ENCODE measurements around the gene GBGT1. TPM values are rescaled to one million over a fixed set of nuclear protein-coding genes. Genes with fewer than 3 reads are reported as not detected.

Gene GBGT1
- total RNA-seq, 1 experiment from 2014 or later: not detected

DNA sequence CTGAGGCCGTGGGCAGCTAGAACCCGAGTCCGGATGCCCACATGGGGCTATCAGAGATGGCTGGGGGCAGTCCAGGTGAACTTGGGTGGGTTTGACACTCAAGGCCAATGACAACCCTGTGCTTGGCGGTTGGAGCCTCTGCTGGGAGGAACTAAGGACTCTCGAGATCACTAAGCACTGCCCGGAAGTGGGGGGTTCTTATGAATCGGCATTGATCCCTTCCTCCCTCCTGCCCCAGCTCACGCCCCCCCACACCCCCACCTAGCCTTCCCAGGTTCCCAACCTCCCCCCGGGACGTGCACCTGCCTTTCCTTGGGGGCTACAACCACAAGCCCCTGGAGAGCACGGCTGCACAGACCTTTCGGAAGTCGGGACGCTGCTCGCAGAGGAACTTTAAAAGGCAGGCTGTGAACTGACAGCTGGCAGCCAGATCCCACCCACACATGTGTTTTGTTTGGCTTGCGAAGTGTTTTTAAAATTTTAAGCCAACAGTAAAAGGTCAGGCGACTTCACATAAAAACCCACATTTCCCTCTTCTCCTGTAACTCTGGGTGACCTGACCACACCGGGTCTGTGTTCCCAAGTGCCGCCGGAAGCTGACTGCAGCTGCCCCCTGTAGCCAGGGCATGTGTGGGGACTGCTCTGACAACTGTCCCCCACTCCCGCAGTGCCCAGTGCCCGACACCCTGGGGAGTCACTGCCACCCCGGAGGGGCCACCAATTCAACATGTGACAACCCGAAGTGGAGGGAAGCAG is 37.6 kb downstream of the GBGT1 start:
- no peak for DNase-seq (ENCODE audit: low spot score)

DNA sequence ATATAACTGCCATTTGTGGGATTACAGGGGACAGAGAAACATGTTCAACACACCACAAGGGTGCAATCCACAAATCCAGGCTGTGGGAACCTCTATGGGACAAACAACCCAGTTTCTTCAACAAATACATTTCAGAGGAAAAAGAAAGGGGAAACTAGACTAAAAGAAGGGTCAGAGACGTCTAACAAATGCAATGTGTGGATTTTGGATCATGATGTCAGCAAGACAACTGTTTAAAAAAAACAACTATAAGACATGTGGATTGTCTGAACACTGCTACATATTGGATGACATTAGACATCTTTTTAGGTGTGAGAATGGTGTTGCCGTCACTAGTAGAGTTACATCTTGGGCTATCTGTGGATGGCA is 38.8 kb downstream of the GBGT1 start:
- DNase-seq (ENCODE audit: low spot score): no peak

DNA sequence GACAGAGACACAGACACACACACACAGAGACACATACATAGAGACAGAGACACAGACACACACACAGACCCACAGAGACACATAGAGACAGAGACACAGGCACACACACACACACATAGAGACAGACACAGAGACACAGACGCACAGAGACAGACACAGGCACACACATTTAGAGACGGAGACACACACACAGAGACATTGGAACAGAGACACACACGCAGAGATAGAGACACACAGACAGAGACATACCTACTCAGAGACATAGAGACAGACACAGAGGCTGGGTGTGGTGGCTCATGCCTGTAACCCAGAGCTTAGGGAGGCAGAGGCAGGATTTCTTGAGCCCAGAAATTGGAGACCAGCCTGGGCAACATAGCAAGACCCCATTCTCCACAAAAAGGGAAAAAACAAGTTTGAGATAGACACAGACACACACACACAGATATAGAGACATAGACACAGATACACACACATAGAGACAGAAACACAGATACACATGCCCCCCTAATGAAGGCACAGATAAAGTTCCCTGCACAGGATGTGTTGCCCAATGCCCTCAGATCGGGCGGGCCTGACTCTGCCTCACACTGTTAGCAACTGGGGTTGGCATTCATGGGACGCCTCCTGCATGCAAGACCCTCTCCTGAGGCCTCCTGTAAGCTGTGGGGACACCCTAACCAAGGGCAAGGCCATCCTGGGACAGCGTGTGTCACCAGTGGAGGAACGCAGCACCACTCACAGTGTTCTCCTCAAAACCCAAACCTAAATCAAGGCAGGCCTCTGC is 39.4 kb downstream of the GBGT1 start:
- DNase-seq (ENCODE audit: low spot score): no peak

DNA sequence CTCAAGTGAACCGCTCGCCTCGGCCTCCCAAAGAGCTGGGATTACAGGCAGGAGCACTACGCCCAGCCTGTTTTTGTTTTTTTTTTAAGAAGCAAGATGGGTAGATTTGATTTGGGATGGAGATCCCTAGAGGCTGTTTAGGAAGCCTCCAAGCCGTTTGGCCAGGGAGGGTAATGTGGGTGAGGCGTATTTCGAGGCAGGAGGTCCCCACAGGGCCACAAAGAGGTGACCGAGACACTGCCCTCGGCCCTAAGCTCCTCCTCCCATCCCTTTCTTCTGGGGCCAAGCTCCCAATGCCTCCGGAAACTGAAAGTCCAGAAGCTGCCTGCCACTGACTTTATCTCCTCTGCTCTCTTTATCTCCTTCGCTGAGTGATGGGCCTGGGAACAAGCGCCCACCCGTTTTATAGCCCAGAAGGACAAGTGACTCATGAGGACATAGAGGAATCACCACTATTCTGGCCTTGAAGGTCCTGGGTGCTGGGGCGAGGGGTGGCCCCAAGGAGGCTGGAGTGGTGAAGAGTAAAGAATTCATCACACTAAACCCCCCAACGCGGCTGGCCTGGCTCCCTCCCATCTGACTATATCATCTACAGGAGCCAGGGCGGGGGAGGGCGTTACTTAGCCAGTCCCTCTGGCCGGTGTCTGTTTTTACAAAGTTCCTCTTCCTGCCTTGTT is 40.6 kb downstream of the GBGT1 start:
- DNase-seq (ENCODE audit: low spot score): no peak

DNA sequence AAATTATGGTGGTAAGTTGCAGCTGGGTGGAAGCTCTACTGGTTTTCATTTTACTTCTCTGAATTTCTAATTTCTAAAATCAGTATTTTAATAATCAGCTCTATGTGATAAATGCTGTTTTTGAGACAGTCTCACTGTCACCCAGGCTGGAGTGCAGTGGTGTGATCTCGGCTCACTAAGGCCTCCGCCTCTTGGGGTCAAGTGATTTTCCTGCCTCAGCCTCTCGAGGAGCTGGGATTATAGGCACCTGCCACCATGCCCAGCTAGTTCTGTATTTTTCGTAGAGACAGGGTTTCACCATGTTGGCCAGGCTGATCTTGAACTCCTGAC is 41.1 kb downstream of the GBGT1 start:
- no peak for DNase-seq (ENCODE audit: low spot score)

DNA sequence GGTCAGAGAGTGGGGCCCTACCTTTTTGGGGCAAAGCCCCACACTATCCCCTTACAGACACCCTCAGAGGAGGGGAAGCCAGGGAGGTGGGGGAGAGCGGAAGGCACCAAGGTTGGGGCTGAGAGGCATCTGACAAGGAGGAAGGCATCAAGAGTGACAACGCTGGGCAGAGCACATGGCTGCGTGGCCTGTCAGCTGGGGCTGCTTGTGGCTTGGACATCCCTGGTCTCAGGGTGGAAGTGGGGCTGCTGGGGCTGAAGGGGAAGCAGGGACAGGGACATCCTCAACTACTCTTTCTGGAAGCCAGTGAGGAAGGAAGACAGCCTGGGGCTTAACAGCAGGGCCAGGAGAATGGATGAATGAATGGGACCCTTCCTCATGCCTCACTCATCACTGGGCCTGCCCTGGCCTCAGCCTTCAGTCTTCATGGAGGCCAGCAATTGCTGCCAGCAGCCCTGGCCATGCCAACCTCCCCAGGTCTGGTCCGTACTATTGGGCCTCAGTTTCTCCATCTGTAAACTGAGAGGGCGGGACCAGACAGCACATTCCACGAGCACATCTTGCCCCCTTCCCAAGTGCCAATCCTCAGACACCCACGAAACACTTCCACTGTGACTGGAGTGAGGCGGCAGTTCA is 41.7 kb downstream of the GBGT1 start:
- no peak for DNase-seq (ENCODE audit: low spot score)

DNA sequence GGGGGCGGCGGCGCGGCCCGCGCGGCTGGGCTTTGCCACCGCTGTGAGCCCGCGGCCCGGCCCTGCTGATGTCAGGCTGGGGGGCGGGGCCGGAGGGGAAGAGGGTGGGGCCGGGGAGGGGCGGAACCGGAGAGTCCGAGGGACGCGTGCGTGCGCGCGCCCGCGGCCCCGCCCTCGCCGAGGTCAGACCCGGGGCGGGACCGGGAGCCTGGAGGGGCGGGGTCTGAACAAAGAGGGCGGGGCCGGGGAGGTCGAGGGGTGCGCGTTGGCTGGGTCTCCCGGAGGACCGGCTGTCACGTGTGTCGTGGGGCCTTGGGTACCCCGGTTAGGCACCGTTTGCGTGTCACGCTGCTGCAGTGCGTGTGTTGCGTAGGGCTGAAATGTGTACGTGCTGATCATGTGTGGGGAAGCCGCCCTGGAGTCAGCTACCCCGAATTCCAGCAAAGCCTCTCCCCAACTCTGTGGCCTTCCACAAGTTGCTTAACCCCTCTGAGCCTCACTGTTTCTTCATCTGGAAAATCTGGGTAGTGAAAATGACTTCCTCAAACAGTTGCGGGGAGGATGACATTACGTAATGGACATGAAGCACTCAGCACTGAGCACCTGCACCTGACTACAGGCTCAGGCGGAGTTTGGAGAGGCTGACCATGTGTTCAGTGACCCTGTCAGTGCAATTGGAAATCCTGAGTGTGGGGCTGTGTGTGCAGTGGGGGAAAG is 42.4 kb downstream of the GBGT1 start, which contains the start of gene RALGDS:
RALGDS (minus strand) TSS at position 43 of the 717 bp plus-strand sequence. CDS start 86 bp downstream, outside the sequence.
- DNase-seq (ENCODE audit: low spot score): peak; percentile 55

DNA sequence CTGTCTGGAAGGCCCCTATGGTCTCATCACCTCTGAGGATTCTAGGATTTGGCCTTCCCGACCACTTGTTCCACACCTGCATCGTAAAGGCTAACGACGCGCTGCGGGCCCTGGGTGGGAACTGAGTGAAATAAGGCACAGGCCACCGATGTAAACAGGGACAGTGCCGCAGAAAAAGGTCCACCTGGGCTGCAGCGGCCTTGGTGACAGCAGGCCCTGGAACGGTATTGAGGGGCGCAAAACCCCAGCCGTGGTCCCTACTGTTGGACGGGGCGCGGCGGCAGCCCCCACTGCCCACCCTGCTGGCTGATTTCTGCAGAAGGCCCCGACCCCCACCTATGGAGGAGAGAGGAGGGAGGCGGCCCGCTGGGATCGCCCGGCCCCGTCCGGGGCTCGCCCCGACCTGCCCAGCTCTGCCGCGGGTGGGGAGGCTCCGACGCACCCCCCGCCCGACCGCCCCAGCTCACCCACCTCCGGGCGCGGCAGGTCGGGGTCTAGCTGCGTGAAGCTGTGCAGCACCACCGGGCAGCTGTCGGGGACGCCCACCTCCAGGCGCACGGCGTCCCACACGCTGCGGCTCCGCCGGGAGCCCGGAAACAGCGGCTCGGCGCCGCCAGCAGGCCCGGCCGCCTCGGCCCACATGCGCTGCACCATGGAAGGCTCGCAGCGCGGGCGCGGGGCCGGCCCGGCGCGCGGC is 43.1 kb downstream of the GBGT1 start:
- no peak for DNase-seq (ENCODE audit: low spot score)

DNA sequence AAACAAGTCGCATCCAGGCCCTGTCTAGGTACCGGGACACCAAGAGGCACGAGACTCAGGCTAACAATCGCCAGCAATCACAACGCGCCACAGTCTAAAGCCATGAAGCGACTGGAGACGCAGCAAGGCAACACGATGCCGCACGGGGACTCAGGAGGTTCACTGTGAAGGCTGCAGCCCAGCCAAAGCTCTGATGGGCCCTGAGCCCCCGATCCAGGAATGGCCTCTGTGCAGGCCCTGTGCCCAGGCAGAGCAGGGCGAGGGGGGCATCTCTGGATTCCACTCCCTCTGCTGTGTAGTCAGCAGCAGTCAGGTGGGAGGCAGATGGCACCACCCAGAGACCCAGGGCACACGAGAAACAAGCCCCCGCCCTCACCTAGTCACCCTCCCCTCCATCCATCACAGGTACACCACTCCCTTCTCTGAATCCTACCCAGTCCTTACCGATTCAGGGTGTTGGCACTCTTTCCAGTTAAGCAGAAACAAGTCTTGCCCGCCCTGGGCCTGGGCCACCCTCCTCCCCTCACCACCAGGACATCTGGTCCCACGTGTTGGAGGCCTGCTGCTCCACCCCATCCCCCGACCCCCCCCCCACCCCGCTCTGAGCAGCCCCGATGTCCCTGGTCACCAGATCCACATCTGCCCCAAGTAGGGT is 43.7 kb downstream of the GBGT1 start:
- DNase-seq (ENCODE audit: low spot score): no peak

DNA sequence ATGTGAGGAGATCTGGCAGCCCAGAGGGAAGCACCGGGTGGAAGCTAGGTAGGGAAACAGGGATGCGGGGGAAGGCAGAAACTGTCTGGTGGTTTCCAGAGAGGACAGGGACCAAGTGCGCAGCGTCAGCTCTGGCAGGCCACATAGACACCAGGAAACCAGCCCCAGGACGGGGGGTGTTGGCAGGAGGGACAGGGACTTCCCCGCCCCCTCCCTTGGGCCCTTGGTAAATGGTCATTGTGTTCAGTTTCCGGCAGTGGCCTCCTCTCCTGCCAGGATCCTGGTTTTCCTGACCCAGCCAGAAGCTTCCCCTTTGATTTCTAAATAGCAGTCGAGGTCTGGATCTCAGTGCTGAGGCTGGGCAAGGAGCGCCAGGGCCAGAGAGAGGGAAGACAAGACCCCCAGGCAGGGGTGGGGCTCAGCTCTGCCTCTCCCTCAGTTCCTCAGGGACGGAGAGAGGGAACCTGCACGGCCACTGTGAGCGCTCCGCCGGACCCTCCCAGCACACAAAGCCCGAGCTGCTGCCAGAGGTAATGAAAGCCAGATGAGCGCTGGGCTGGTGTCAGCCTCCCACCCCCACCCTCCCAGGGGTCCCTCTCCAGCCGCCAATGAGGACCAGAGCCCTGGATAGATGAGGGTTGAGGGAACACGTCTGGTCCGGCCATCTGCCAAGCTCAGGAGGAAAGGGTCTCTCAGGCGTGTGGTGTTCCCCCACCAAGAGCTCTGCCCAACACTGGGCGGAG is 44.4 kb downstream of the GBGT1 start:
- DNase-seq (ENCODE audit: low spot score): no peak

DNA sequence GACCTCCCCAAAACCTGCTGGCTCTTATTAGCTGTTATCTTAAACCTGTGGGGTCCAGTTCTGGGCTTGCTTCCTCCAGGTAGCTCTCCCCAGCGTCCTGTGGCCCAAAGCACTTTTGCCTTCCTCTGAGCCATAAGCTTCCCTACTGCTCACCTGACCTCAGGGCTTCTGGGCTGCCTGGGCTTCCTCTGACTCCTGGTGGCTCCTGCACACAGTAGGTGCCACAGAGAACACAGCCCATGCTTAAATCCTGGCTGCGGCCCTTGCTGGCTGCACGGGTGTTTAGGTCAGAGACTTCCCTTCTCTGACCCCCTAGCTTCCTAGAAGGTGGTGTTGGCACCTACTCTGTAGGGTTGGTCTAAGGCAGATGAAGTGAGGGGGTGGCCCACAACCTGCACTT is 45.1 kb downstream of the GBGT1 start:
- DNase-seq (ENCODE audit: low spot score): no peak

DNA sequence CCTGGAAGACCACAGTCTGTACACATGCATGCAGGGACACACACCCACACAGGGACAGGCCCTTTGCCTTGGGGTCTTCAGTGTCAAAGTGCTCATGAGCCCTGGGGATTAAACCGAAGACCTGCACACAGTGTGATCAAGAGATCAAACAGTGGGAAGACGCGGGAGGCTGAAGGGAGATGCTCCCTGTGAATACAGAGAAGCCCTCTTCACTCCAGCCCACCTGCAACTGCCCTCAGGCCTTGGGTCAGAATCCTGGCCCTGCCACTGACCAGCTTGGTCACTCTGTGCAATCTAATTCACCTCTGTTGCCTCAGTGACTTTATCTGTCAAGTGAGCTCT is 45.6 kb downstream of the GBGT1 start:
- DNase-seq (ENCODE audit: low spot score): no peak

DNA sequence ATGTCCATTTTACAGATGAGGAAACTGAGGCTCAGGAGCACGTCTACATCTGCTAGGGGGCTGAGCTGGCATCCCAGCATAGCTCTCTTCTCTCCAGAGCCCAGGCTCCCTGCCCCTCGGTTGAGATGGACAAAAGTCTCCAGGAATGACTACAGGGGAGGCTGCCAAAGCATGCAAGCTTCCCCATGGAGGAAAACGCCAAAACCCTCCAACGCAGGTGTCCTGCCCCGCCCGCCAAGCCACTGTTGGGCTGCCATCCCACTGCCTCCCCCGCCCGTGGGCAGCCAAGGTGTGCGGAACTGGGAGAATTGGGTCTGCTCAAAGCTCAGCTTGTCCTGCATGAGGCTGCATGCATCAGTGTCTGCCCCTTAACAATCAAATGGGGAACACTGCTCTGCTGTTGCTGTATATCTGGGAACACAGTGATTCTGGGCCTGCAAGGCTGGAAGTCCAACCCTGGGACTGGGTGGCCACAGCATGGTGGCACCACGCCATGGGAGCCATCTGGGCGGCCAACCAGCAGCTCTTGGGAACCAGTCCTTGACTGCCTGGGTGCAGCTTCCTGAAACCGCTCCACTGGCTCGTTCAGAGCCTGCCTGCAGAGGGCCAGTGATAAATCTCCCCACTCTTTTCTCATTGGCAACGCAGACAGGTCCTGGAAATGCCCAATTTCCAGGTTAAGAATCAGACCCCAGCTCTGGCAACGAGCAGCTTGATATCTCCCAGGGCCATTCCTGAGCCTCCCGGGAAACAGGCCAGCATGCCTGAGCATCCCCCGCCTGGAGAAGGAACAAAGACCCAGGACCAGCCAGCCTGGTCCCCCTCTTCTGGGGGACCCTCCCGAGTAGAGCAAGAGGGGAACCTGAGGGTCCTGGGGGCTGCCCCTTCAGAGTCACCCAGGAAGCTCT is 46.2 kb downstream of the GBGT1 start:
- DNase-seq (ENCODE audit: low spot score): no peak

DNA sequence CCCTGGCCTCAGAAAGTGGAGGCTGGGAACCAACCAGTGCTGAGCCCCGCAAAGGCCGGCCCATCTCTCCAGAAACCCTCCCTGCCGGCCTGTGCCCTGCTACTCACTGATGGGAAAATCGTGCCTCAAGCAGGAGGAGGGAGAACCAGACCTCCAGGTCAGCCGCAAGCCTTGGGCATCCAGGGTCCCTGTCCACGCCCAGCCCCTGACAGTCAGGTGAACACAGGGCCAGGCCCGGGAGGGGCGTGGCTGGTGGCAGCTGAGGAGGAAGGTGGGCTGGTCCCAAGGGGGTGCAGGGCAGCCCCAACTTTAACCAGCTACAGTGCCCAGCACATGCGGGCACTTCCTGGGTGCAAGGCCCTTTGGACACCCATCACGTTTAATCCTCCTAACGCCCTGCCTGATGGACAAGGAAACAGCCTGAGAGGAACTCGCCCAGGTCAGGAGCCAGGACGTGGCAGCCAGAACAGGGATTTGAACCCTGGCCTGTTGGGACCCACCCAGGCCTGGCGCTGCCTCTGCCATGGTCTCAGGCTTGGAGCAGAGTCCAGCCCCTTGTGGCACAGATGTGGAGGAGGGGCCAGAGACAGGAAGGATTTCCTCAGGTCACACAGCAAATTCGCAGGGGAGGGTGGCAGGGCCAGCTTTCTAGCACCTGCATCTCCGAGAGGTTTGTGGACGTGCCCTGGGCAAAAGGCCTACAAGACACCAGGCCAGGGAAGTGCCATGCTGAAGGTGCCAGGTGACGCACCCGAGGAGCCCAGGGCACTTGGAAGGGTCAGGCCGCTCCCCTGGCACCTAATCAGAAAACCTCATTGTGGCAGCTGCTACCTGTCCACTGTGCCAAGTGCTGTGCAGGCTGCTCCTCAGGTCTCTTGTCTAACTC is 47.1 kb downstream of the GBGT1 start:
- DNase-seq (ENCODE audit: low spot score): no peak

DNA sequence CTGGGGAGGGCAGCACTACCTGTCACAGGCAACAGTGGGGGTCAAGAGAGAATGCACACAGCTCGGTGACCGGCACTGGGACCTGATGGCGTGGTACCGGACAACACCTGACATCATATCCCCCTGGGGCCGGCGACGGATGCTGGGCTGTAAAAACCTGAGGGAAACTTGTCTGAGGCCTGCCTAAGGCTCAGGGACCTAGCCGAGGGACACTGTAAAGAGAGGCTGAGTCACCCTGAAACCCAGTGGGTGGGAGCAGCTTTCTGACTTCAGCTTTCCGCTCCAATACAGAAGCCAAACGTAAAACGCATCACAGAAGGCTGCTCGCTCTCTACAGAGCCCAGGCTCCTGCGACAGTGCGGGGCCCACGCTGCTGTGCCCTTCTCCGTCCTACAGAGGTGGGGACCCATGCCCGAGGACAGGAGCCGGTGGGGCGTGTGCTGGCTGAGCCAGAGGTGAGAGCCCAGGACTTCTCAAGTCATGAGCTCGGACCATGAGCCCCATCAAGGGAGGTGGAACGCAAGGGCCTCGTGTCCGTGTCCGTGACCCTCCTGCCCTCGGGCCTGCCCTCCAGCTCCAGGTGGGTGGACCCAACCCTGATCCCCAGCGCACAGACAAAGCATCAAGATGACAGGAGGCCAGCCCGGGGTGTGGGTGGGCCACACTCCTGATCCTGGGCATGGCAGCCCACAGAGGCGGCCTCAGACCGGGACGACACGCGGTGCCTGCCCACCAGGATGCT is 47.9 kb downstream of the GBGT1 start:
- DNase-seq (ENCODE audit: low spot score): no peak

DNA sequence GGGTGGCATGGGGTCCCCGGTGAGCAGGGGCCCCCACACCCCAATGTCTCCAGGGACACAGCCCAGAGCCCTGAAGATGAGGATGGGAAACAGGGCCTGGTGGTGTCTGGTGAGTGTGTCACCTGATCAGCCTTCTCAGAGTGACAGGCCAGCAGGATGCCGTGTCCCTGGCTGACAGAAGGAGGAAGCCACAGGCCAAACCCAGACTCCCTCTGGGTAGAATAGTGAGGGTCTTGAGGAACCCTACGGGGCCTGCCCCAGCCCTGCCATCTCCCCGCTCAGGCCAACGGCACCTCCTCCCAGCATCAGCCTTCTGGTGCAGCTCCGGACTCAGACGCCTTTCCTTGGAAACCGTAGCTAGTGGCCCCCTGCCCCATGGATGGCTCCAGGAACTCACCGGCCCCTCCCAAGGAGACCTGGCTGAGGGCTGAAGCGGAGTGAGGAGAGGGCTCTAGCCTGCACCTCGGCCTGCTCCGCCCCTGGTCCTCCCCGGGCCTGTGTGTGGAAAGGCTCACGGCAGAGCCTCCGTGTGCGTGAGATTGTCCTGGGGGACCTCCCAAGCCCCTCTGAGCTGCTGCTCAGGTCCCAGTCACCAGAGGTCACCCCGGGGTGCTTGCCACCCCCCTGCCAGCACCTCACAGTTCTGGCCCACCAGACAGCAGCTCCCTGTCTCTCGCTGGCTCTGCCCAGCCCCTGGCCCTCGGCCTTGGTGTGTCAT is 48.7 kb downstream of the GBGT1 start:
- DNase-seq (ENCODE audit: low spot score): no peak

Measured in H4 (cell line).